ENCODE measurements around the gene TNFRSF11A.

TNFRSF11A gene

GRCh38 chr18:62425465-62426190 is 100.5 kb downstream of the TNFRSF11A start:
- DNase-seq, result peak; percentile 52

- no peak for DNase-seq
These were observed 101.0 kb downstream of the TNFRSF11A start for GRCh38 chr18:62426191-62426488.

DNA sequence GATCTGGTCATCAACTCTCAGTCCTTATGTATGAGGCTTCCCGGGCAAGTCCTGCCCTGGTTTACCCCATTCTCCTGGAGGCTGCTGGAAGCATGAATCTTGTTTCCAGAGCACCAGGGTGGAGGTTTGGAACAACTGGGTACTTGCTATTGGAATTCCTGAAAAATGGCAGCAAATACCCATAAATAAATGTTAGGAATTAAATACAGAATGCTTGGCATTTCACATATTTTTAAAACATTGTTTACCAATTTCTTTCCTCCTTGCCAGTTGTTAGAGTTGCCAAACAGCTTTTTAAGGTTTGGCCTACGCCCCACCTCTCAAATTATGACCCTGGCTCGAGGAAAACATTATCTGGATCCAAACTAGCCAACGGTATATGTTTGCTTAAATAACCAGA is 107.1 kb downstream of the TNFRSF11A start:
- no peak for DNase-seq

GRCh38 chr18:62434798-62435197 is 109.7 kb downstream of the TNFRSF11A start:
- DNase-seq, result no peak

GRCh38 chr18:62435435-62436031 is 110.4 kb downstream of the TNFRSF11A start:
- no peak for DNase-seq

DNA sequence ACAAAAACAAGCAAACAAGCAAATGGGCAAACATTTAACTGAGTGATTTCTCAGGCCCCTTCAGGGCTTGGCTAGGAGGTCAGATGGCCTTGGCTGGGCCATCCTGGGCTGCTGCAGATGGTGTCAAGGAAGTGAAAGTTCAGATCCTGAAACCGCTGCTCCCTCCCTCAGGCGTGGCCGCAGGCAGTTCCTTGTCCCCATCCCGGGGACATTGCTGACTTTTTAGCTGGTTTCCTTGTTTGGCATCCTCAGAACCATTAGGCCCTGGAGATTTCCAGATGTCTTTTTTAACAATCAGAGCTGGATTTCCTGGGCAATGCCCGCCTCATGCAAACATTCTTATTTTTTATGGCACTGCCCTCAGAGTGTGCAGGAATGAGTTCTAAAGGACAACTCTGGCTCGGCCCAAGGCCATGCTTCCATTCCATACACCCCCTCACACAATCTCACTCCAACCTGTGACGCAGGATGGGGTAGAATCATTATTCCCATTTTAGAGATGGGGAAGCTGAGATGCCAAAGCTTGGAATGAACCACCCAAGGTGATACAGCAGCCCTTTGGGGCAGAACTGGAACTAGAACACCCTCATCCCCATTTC is 111.6 kb downstream of the TNFRSF11A start:
- DNase-seq, result no peak

DNA sequence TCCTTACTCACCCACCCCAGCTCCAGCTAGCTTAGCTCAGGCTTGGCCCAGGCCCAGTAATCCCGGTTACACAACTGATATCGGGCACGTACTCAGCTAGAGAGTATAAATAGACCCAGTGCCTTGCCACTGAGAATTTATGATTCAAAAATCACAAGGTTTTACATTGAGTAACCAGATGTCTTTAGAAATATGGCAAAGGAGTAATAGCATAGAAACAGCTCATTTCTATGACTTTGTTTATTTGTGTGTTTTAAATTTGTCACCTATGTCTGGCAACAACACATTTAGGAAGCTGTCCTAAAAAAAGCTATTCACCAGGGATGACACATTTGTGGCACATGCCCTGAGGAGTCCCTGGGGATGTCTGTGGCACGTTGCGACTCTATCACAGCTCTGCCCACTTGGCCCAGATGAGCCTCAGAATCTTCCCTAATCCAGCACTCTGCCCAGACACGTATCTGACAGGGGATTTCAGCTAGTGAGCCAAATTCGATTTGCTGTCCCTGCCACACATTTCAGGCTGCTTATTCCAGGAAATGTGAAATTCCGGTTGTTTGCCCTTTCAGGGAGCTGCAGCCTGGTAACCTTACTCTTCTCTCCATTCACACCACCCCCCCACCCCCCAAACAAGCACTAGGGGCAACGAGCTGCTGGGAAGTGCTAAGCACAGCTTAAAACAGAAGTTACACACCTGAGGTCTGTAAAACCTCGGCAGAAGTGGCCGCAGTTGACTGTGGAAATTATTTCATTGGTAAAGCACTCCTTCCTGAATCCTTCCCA is 112.3 kb downstream of the TNFRSF11A start:
- no peak for DNase-seq

DNA sequence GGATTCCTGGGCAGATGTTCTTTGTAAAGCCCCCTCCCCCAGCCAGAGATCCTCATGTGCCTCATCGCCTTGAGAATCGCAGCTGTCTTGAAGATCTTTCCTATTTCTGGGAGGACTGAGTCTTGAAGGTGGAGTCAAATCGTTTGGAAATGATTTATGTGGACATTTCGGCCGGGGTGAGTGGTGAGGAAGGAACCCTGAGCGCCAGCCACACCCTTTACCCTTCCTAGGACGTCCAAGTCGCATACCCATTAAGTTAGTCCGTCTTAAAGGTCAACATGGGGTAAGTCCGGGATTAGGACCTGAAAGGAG is 112.9 kb downstream of the TNFRSF11A start:
- DNase-seq, result no peak

DNA sequence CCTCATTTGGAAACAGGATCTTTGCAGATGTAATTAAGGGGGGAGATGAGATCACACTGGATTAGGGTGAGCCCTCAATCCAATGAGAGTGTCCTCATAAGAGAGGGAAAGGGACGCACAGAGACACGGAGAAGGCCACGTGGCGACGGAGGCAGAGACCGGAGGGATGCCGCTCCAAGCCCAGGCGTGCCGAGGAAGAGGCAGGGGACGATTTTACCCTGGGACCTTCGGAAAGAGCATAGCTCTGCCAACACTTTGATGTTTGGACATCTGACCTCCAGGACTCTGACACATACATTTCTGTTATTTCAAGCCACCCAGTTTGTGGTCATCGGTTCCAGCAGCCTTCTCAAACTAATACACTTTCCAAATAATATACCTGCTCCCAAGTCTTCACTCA is 113.3 kb downstream of the TNFRSF11A start:
- DNase-seq, result no peak

DNA sequence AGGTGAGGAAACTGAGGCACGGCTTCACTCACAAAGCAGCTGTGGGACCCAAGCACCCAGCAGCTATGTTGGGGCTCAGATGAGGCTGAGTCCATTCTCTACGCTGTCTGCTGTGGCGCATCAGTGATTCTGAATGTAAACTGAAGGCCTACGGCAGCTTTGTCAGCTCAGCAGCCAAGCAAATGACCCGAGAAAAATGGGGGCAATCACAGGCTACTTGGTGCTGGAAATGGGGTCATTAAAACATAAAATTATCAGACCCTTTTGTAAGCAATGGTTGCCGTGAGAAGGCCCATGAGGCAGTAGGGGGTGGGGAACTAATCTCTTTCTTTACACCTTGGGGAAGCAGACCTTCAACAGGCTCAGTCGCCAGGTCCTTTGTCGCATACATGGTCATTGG is 113.8 kb downstream of the TNFRSF11A start:
- no peak for DNase-seq
